Ovary (tissue), 9 donors: Measurements from ENCODE around the gene NUDT22. TPM values are rescaled to one million over a fixed set of nuclear protein-coding genes. Genes with fewer than 3 reads are reported as not detected.
A peak's percentile ranks its signal among the peaks of the same experiment; 100 is the strongest.

Experiments
- DNase-seq, 5 donors: peaks; one replicate each; pipeline ENCODE4 v3.0.0-alpha.2; 2019 to 2020
- H3K27ac ChIP-seq, 2 donors: fragments of 200-600 bp; one replicate each; pipeline versions ENCODE4 v1.5.1 to v1.8.0; 2019 to 2022
- H3K27me3 ChIP-seq: fragments of 200-600 bp; one replicate; pipeline ENCODE4 v1.8.0; 2022
- H3K36me3 ChIP-seq: fragments of 200-600 bp; sonication (generic); one replicate; pipeline ENCODE4 v1.5.1; 2019
- H3K4me1 ChIP-seq: one replicate; pipeline ENCODE4 v1.8.1; 2013; ENCODE audit warnings: mild to moderate bottlenecking, moderate library complexity; ENCODE audit not compliant: insufficient read depth
- H3K4me3 ChIP-seq: fragments of 200-600 bp; sonication (generic); one replicate; pipeline ENCODE4 v1.5.1; 2017
- H3K9me3 ChIP-seq, 2 donors: fragments of 200-600 bp in 1 of 2; sonication (generic) in 1 of 2; one replicate each; pipeline versions ENCODE4 v1.5.1 to v1.8.1; 2013 to 2019; ENCODE audit warnings: mild to moderate bottlenecking in 1 of 2, moderate library complexity in 1 of 2
- EP300 ChIP-seq: sonication (generic); formaldehyde crosslinking; IDR thresholded peaks from one replicate; pipeline ENCODE4 v1.6.1; 2017; ENCODE audit warnings: antibody characterized with exemption
- POLR2A ChIP-seq: fragments of 450-650 bp; IDR thresholded peaks from one replicate; pipeline ENCODE4 v1.6.1; 2017; ENCODE audit warnings: antibody characterized with exemption, mild to moderate bottlenecking, moderate library complexity
- WGBS, 3 donors: extraction: QIAGEN DNeasy Blood & Tissue Kit in 1 of 3; methylation state at CpG; one replicate each; pipeline versions ENCODE4 v1.1.5 to v1.1.7; 2013 to 2017; 5-methylcytosine and 5-hydroxymethylcytosine counted together
- intact Hi-C, 4 donors: fragments of 100-400 bp; cut with DNase I; formaldehyde crosslinking; loops; one replicate each; pipeline versions ENCODE4 v1.11.0 to v1.15.1; 2022 to 2023
- polyA plus RNA-seq, 2 donors: library from polyadenylated mRNA; stranded (reverse); fragments of 200-250 nt in 1 of 2; fragments of 350-450 nt in 1 of 2; fragmentation: Illumina TruSeq in 1 of 2; extraction: RNeasy Lipid Tissue Mini Kit (QIAGEN cat#74804) in 1 of 2; gene quantifications; one replicate each; pipeline ENCODE4 v1.2.3, GENCODE V29; 2013 to 2014
- total RNA-seq, 7 donors: library from RNA; depleted of rRNA in 2 of 7; stranded (reverse); fragments of >200 nt in 2 of 7; fragmentation: NEBNext Ultra II Directional in 3 of 7; extraction: Animal tissue kit (Norgen Biotek cat#: 25700) in 3 of 7; gene quantifications; one replicate each; pipeline versions ENCODE4 v1.1.0 to v1.2.4, GENCODE V29; 2016 to 2023
- TF ChIP-seq, protein P1 (sequence below), 3 donors: fragments of 450-650 bp in 2 of 3; fragments of 200-600 bp in 1 of 3; IDR thresholded peaks; one replicate each; pipeline versions ENCODE4 v1.5.1 to v1.8.0; 2016 to 2022; ENCODE audit warnings: antibody characterized with exemption in 3 of 3, mild to moderate bottlenecking in 1 of 3
- donor health status: DM: no; HTN: no; CAD: no; lungs with moderate emphysema.
- donor health status: DM: no; HTN: no; CAD: no.
- donor health status: Bipolar disorder and iron deficiency.
- donor health status: DM: yes; HTN: yes; CAD: no.
- donor health status: DM: no; HTN: no; CAD: no.
- donor health status: DM: yes; HTN: yes; CAD: no.

NUDT22 gene
- total and polyA plus RNA-seq, 9 donors = 4.8 to 52.7 (median 36.8) TPM

GRCh38 chr11:64263021-64263946, 37.2 kb downstream of the NUDT22 start:
- Histone ChIP-seq H3K27ac (no peak overlapping the region), H3K36me3 (no peaks in the 10 kb centered on the region), H3K4me1 (peaks cover 4% of the 10 kb centered on the region), H3K27me3 (no peaks in the 10 kb centered on the region), H3K4me3 (no peak overlapping the region), H3K9me3 (no peaks in the 10 kb centered on the region)
- TF ChIP-seq POLR2A (no peak), EP300 (no peak)
- TF ChIP-seq, protein P1, sequence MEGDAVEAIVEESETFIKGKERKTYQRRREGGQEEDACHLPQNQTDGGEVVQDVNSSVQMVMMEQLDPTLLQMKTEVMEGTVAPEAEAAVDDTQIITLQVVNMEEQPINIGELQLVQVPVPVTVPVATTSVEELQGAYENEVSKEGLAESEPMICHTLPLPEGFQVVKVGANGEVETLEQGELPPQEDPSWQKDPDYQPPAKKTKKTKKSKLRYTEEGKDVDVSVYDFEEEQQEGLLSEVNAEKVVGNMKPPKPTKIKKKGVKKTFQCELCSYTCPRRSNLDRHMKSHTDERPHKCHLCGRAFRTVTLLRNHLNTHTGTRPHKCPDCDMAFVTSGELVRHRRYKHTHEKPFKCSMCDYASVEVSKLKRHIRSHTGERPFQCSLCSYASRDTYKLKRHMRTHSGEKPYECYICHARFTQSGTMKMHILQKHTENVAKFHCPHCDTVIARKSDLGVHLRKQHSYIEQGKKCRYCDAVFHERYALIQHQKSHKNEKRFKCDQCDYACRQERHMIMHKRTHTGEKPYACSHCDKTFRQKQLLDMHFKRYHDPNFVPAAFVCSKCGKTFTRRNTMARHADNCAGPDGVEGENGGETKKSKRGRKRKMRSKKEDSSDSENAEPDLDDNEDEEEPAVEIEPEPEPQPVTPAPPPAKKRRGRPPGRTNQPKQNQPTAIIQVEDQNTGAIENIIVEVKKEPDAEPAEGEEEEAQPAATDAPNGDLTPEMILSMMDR (IDR thresholded peaks at IDR 0.05) = no peak
- WGBS, 3 donors = 77 to 80% (median 79%) methylated on average over 29 of the region's 29 CpGs
- intact Hi-C loops = loop anchor here in 2 of 4 donors (10.0 kb wide), 1 partner anchor 58 kb away; the partner anchor contains the start of gene FERMT3 (in 2 of the 2)
- no peak for DNase-seq

DNA sequence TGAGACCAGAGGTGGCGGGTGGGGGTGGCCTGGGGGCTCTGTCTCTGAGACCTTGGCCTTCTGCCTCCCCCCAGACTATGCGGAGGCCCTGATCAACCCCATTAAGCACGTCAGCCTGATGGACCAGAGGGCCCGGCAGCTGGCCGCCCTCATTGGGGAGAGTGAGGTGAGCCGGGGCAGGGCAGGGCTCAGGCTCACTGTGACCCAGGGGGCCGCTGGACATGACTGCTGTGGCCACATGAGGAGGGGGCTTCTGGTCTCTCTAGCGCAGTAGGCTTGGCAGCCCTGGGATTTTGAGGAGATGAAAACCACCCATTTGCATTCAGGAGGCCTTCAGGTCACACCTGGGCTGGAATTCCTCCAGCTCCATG, 37.9 kb downstream of the NUDT22 start:
- peaks cover 9% of the 10 kb centered on the region for H3K4me1 ChIP-seq
- no peaks in the 10 kb centered on the region for H3K27me3 ChIP-seq
- WGBS, 3 donors = 83 to 84% (median 83%) methylated on average over 8 of the region's 8 CpGs
- no peaks in the 10 kb centered on the region for H3K9me3 ChIP-seq
- intact Hi-C loops = loop anchor here in 2 of 4 donors (10.0 kb wide), 1 partner anchor 59 kb away; the partner anchor contains the start of gene FERMT3 (in 2 of the 2)
- TF ChIP-seq, protein P1 (IDR thresholded peaks at IDR 0.05) = no peak
- TF ChIP-seq EP300 (no peak), POLR2A (no peak)
- no peak for DNase-seq
- H3K27ac ChIP-seq = no peak overlapping the region
- no peaks in the 10 kb centered on the region for H3K36me3 ChIP-seq
- H3K4me3 ChIP-seq = no peak overlapping the region

DNA sequence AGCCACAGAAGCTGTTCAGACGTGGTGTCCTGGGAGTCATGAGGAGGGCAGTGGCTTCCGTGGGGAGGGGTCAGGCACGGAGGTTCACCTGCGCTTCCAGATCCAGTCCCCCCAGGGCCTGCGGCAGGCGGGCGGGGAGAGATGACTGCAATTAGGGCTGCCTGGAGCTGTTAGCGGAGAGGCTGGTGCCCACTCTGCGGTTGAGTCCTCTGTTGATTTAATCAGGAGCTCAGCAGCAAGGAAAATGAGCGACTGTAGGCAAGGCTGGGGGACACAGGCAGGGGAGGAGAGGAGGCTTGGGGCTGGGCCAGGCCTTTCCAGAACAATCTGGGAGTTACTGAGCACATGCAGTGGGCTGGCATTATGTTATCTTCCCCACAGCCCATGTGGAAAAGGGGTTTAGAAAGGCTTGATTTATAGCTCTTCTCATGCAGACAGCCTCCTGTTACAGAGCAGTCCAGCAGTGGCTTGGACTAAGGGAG, 38.3 kb downstream of the NUDT22 start:
- no peak for DNase-seq
- 82 to 87% (median 85%) methylated on average over 10 of the region's 10 CpGs for WGBS, 3 donors
- Histone ChIP-seq H3K27ac (no peak overlapping the region), H3K36me3 (no peaks in the 10 kb centered on the region), H3K4me1 (peaks cover 9% of the 10 kb centered on the region), H3K27me3 (no peaks in the 10 kb centered on the region), H3K4me3 (no peak overlapping the region), H3K9me3 (no peaks in the 10 kb centered on the region)
- TF ChIP-seq EP300 (no peak), POLR2A (no peak)
- TF ChIP-seq, protein P1 (IDR thresholded peaks at IDR 0.05) = no peak
- intact Hi-C loops = loop anchor here in 2 of 4 donors (10.0 kb wide), 1 partner anchor 60 kb away; the partner anchor contains the start of gene FERMT3 (in 2 of the 2)

GRCh38 chr11:64265176-64266160, 39.4 kb downstream of the NUDT22 start:
- Histone ChIP-seq H3K4me3 (no peak overlapping the region), H3K36me3 (no peaks in the 10 kb centered on the region), H3K4me1 (peaks cover 9% of the 10 kb centered on the region), H3K27ac (no peak overlapping the region), H3K9me3 (no peaks in the 10 kb centered on the region), H3K27me3 (no peaks in the 10 kb centered on the region)
- intact Hi-C loops = loop anchor here in 2 of 4 donors (10.0 kb wide), 1 partner anchor 61 kb away; the partner anchor contains the start of gene FERMT3 (in 2 of the 2)
- 88 to 93% (median 90%) methylated on average over 35 of the region's 35 CpGs for WGBS, 3 donors
- TF ChIP-seq POLR2A (no peak), EP300 (no peak)
- TF ChIP-seq, protein P1 (IDR thresholded peaks at IDR 0.05) = no peak
- peak in 3 of 5 donors; percentile 24 to 50 (median 37) for DNase-seq
